ENCODE results near the gene ZFPM1. TPM values are rescaled to one million over a fixed set of nuclear protein-coding genes. Genes with fewer than 3 reads are reported as not detected.

The ZFPM1 gene
- total and polyA plus RNA-seq, 10 donors: 2.3 to 25.3 (median 8.9) TPM

DNA sequence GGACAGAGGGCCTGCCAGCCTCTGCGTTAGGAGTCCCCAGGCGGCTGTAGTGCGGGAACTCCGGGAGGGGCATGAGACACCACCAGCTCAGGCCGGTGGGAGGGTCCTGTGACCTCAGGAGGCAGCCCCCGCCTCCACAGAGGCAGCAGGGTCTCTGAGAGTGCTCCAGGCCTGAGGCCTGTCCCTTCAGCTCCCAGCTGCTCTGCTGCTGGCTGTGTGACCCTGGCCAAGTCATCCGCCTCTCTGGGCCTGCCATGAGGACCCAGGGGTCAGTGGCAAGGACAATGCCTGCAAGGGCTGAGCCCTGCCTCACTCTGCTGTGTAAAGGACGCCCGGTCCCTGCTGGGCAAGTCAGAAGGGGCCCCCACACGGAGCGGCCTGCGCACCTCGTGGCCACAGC, 27.1 kb upstream of the ZFPM1 start:
- DNase-seq: no peak
- Histone ChIP-seq H3K4me3 (no peak overlapping the region), H3K9me3 (no peaks in the 10 kb centered on the region), H3K27me3 (replicated peaks in 1 of 7) (peaks cover 0 to 22% (median 0%) of the 10 kb centered on the region in 7 donors), H3K4me1 (peaks cover 4 to 27% (median 20%) of the 10 kb centered on the region in 6 donors), H3K27ac (no peak overlapping the region), H3K36me3 (no peaks in the 10 kb centered on the region)
- TF ChIP-seq POLR2AphosphoS5 (IDR thresholded peaks at IDR 0.05): no peak
- intact Hi-C loops (cut with DNase I; ENCODE audit: low total_unique reads): no loop called here
- 80 to 96% (median 93%) methylated on average over 1 to 13 of the region's 13 CpGs for WGBS, 5 donors

DNA sequence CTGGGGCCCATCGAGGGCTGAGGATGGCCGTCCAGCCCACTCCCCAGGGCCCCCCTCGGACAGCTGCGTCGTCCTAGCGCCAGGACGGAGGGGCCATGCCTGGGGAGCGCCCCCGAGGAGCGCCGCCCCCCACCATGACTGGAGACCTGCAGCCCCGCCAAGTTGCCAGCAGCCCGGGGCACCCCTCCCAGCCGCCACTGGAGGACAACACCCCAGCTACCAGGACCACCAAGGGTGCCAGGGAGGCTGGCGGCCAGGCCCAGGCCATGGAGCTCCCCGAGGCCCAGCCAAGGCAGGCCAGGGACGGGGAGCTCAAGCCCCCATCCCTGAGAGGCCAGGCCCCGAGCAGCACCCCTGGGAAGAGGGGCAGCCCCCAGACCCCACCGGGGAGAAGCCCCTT, 25.7 kb upstream of the ZFPM1 start:
- Histone ChIP-seq H3K4me1 (peaks cover 7 to 39% (median 28%) of the 10 kb centered on the region in 6 donors), H3K36me3 (no peaks in the 10 kb centered on the region), H3K4me3 (no peak overlapping the region), H3K27me3 (replicated peaks in 1 of 7) (peaks cover 0 to 29% (median 0%) of the 10 kb centered on the region in 7 donors), H3K9me3 (no peaks in the 10 kb centered on the region), H3K27ac (no peak overlapping the region)
- no peak for DNase-seq
- intact Hi-C loops (cut with DNase I; ENCODE audit: low total_unique reads): no loop called here
- TF ChIP-seq POLR2A (IDR thresholded peaks at IDR 0.05): no peak
- TF ChIP-seq, protein P1, sequence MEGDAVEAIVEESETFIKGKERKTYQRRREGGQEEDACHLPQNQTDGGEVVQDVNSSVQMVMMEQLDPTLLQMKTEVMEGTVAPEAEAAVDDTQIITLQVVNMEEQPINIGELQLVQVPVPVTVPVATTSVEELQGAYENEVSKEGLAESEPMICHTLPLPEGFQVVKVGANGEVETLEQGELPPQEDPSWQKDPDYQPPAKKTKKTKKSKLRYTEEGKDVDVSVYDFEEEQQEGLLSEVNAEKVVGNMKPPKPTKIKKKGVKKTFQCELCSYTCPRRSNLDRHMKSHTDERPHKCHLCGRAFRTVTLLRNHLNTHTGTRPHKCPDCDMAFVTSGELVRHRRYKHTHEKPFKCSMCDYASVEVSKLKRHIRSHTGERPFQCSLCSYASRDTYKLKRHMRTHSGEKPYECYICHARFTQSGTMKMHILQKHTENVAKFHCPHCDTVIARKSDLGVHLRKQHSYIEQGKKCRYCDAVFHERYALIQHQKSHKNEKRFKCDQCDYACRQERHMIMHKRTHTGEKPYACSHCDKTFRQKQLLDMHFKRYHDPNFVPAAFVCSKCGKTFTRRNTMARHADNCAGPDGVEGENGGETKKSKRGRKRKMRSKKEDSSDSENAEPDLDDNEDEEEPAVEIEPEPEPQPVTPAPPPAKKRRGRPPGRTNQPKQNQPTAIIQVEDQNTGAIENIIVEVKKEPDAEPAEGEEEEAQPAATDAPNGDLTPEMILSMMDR (IDR thresholded peaks at IDR 0.05 in 8 of 11, conservative IDR thresholded peaks at IDR 0.05 in 3 of 11): no peak
- TF ChIP-seq POLR2AphosphoS5 (IDR thresholded peaks at IDR 0.05): no peak
- 90 to 98% (median 96%) methylated on average over 12 to 19 of the region's 19 CpGs for WGBS, 5 donors

DNA sequence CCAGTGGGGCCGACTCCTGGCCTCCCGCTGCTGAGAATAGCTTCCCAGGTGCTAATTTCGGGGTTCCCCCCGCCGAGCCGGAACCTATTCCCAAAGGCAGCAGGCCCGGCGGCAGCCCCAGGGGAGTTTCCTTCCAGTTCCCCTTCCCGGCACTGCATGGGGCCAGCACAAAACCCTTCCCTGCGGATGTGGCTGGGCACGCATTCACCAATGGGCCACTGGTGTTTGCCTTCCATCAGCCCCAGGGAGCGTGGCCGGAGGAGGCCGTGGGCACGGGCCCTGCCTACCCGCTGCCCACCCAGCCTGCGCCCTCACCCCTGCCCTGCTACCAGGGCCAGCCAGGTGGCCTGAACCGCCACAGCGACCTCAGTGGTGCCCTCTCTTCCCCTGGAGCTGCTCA, 24.9 kb upstream of the ZFPM1 start:
- Histone ChIP-seq H3K36me3 (no peaks in the 10 kb centered on the region), H3K9me3 (no peaks in the 10 kb centered on the region), H3K4me1 (peaks cover 7 to 42% (median 32%) of the 10 kb centered on the region in 6 donors), H3K27ac (no peak overlapping the region), H3K27me3 (replicated peaks in 1 of 7) (peaks cover 0 to 29% (median 0%) of the 10 kb centered on the region in 7 donors), H3K4me3 (no peak overlapping the region)
- WGBS, 5 donors: 82 to 94% (median 91%) methylated on average over 13 to 19 of the region's 19 CpGs
- no peak for DNase-seq
- intact Hi-C loops (cut with DNase I; ENCODE audit: low total_unique reads): no loop called here
- TF ChIP-seq POLR2A (IDR thresholded peaks at IDR 0.05) (no peak), POLR2AphosphoS5 (IDR thresholded peaks at IDR 0.05) (no peak)
- TF ChIP-seq, protein P1 (IDR thresholded peaks at IDR 0.05 in 8 of 11, conservative IDR thresholded peaks at IDR 0.05 in 3 of 11): no peak

DNA sequence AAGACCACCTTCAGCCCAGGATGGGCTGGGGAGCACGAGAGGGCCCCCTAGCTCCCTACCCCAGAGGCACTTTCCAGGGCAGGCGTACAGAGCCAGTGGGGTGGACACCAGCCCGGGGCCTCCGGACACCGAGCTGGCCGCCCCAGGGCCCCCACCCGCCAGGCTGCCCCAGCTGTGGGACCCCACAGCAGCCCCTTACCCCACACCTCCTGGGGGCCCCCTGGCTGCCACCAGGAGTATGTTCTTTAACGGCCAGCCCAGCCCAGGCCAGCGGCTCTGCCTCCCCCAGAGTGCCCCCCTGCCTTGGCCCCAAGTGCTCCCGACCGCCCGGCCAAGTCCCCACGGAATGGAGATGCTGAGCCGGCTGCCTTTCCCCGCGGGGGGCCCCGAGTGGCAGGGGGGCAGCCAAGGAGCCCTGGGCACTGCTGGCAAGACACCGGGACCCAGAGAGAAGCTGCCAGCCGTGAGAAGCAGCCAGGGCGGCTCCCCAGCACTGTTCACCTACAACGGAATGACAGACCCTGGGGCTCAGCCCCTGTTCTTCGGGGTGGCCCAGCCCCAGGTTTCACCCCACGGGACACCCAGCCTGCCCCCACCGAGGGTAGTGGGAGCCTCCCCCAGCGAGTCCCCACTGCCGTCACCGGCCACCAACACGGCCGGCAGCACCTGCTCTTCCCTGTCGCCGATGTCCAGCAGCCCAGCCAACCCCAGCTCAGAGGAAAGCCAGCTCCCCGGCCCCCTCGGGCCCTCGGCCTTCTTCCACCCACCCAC, 24.3 kb upstream of the ZFPM1 start:
- no peak overlapping the region for H3K27ac ChIP-seq
- peaks cover 0 to 29% (median 0%) of the 10 kb centered on the region in 7 donors for H3K27me3 ChIP-seq (replicated peaks in 1 of 7)
- H3K4me1 ChIP-seq: peaks cover 7 to 48% (median 32%) of the 10 kb centered on the region in 6 donors
- H3K9me3 ChIP-seq: no peaks in the 10 kb centered on the region
- peak overlapping the region in 1 of 8 donors; percentile 78 for H3K4me3 ChIP-seq
- no peak for DNase-seq
- intact Hi-C loops (cut with DNase I; ENCODE audit: low total_unique reads): no loop called here
- TF ChIP-seq POLR2AphosphoS5 (IDR thresholded peaks at IDR 0.05) (no peak), POLR2A (IDR thresholded peaks at IDR 0.05) (no peak)
- TF ChIP-seq, protein P1 (IDR thresholded peaks at IDR 0.05 in 8 of 11, conservative IDR thresholded peaks at IDR 0.05 in 3 of 11): no peak
- WGBS, 5 donors: 83 to 96% (median 91%) methylated on average over 13 to 34 of the region's 34 CpGs
- no peaks in the 10 kb centered on the region for H3K36me3 ChIP-seq
